Frontal cortex (tissue), 4 donors: Measurements from ENCODE around the gene CASP5. TPM values are rescaled to one million over a fixed set of nuclear protein-coding genes. Genes with fewer than 3 reads are reported as not detected.
"Not testable (repeated sequence)": the region's sequence is repeated elsewhere in the genome, so short reads cannot be mapped to it uniquely, and the experiment has no call there.

Source experiments
- DNase-seq, 2 donors: peaks; one replicate each; pipeline ENCODE4 v3.0.0; 2012; ENCODE audit warnings: low spot score in 2 of 2
- FAIRE-seq: peaks from 2 replicates; lab custom pipeline; 2012; peaks lifted over from hg19 to GRCh38; lab: Jason Lieb, UNC
- total RNA-seq: library from RNA; depleted of rRNA; stranded (reverse); fragments of >200 nt; gene quantifications from one replicate; pipeline ENCODE4 v1.2.3, GENCODE V29; 2014
- donor health status: control.
- donor health status: control.
- donor health status: control.

CASP5 gene
- total RNA-seq, 1 donor from 2014 or later = not detected

GRCh38 chr11:105034388-105034787 is 11.4 kb upstream of the CASP5 start:
- not testable (repeated sequence) for DNase-seq, FAIRE-seq

GRCh38 chr11:105033781-105034180 is 10.8 kb upstream of the CASP5 start:
- FAIRE-seq (no peak), DNase-seq (no peak)

GRCh38 chr11:105033343-105033742 is 10.4 kb upstream of the CASP5 start:
- FAIRE-seq (no peak), DNase-seq (no peak)

- DNase-seq (no peak), FAIRE-seq (no peak)
Observed at GRCh38 chr11:105032495-105032894, 9.5 kb upstream of the CASP5 start.

- DNase-seq (no peak), FAIRE-seq (no peak)
Observed at GRCh38 chr11:105027678-105028077, 4.7 kb upstream of the CASP5 start.

- DNase-seq (no peak), FAIRE-seq (no peak)
Observed at GRCh38 chr11:105024394-105024793, 1.4 kb upstream of the CASP5 start.

GRCh38 chr11:105022527-105022926 is 441 bp downstream of the CASP5 start:
- DNase-seq (no peak), FAIRE-seq (no peak)

- FAIRE-seq = no peak
- no peak for DNase-seq
Observed at GRCh38 chr11:105007463-105007862, 15.5 kb downstream of the CASP5 start.

- no peak for FAIRE-seq
- no peak for DNase-seq
Observed at GRCh38 chr11:105005451-105005845, 17.5 kb downstream of the CASP5 start.

GRCh38 chr11:105004021-105004420 is 18.9 kb downstream of the CASP5 start:
- FAIRE-seq (no peak), DNase-seq (no peak)

GRCh38 chr11:105003151-105003550 is 19.8 kb downstream of the CASP5 start:
- FAIRE-seq (no peak), DNase-seq (no peak)

- FAIRE-seq (no peak), DNase-seq (no peak)
Observed at GRCh38 chr11:105000797-105001196, 22.2 kb downstream of the CASP5 start.

- FAIRE-seq (no peak), DNase-seq (no peak)
Observed at GRCh38 chr11:105000167-105000566, 22.8 kb downstream of the CASP5 start.

GRCh38 chr11:104999721-105000120 is 23.2 kb downstream of the CASP5 start:
- DNase-seq (no peak), FAIRE-seq (no peak)

GRCh38 chr11:104997288-104997687 is 25.7 kb downstream of the CASP5 start:
- FAIRE-seq (no peak), DNase-seq (no peak)

GRCh38 chr11:104995001-104995408 is 28.0 kb downstream of the CASP5 start:
- FAIRE-seq (no peak), DNase-seq (no peak)

GRCh38 chr11:104992781-104993180 is 30.2 kb downstream of the CASP5 start:
- FAIRE-seq = no peak
- no peak for DNase-seq

- DNase-seq (no peak), FAIRE-seq (no peak)
Observed at GRCh38 chr11:104991994-104992393, 31.0 kb downstream of the CASP5 start.

GRCh38 chr11:104984808-104985207 is 38.2 kb downstream of the CASP5 start:
- no peak for FAIRE-seq
- DNase-seq = no peak

GRCh38 chr11:104979839-104980238 is 43.1 kb downstream of the CASP5 start:
- FAIRE-seq = no peak
- DNase-seq = no peak

GRCh38 chr11:104973616-104974015 is 49.4 kb downstream of the CASP5 start:
- DNase-seq = no peak
- no peak for FAIRE-seq

- not testable (repeated sequence) for DNase-seq, FAIRE-seq
Observed at GRCh38 chr11:104972924-104973323, 50.0 kb downstream of the CASP5 start.

- no peak for FAIRE-seq
Observed at GRCh38 chr11:104970756-104971155, 52.2 kb downstream of the CASP5 start.

More at GRCh38 chr11:104970756-104971155, 52.2 kb downstream of the CASP5 start:
- DNase-seq = no peak
